GM12873 (cell line): Measurements from ENCODE around the gene HS1BP3.

Experiments
- TF ChIP-seq, protein P1 (sequence below): IDR thresholded peaks from 2 replicates; pipeline ENCODE4 v1.5.1; 2012; ENCODE audit warnings: low read depth, mild to moderate bottlenecking, moderate library complexity, low read length, control low read depth; ENCODE audit not compliant: insufficient read depth; ENCODE audit errors: missing control alignments

HS1BP3 gene

GRCh38 chr2:20568501-20569463, 82.1 kb downstream of the HS1BP3 start:
- TF ChIP-seq, protein P1, sequence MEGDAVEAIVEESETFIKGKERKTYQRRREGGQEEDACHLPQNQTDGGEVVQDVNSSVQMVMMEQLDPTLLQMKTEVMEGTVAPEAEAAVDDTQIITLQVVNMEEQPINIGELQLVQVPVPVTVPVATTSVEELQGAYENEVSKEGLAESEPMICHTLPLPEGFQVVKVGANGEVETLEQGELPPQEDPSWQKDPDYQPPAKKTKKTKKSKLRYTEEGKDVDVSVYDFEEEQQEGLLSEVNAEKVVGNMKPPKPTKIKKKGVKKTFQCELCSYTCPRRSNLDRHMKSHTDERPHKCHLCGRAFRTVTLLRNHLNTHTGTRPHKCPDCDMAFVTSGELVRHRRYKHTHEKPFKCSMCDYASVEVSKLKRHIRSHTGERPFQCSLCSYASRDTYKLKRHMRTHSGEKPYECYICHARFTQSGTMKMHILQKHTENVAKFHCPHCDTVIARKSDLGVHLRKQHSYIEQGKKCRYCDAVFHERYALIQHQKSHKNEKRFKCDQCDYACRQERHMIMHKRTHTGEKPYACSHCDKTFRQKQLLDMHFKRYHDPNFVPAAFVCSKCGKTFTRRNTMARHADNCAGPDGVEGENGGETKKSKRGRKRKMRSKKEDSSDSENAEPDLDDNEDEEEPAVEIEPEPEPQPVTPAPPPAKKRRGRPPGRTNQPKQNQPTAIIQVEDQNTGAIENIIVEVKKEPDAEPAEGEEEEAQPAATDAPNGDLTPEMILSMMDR: no peak

GRCh38 chr2:20567926-20568179, 83.0 kb downstream of the HS1BP3 start:
- TF ChIP-seq, protein P1: no peak
